ENCODE measurements around the gene KIF6.

GRCh38 chr6:39381550-39382140 is 343.6 kb downstream of the KIF6 start:
- TF ChIP-seq CTCF (IDR thresholded peaks at IDR 0.05) (no peak), POLR2A (IDR thresholded peaks at IDR 0.05) (no peak)
